ENCODE results near the gene CNGA2.

The CNGA2 gene

DNA sequence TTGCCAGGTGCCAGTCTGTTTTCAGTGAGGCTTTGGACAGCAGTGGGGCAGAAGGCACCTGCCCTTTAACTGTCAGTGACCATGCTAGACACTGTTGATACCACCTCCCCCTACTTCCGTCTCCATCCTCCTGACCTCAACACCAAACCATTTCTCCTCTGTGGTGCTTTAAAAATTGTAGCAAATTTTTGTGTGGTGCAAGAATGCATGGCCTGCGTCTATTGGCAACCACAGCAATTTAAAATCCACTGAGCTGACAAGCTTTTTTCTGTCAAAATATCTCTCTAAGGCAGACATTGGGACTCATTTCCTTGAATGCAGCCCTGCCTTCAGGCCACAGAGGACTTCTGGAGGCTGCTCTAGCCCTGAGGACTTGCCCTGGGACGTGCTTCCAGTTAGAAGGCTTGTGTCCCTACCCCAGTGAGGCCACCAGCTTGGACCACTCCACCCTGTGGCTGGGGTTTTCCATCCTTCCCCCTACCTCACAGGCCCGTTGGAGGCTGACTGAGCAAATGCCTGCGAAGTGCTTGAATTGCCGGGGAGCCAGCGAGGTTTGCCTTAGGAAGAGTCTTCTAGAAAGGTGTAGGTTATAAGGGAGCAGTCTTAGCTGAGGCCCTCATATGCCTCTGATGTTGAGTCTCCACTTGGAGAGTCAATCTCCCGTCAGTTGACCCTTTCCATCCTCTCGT, 32.4 kb upstream of the CNGA2 start:
- Histone ChIP-seq H3K4me1 (ENCODE audit: low read length) (no peaks in the 10 kb centered on the region), H3K9ac (ENCODE audit: low read length) (no peak overlapping the region), H3K36me3 (replicated peaks; ENCODE audit: insufficient read depth, low read length) (no peaks in the 10 kb centered on the region), H3K79me2 (ENCODE audit: low read length) (no peaks in the 10 kb centered on the region), H3F3A (ENCODE audit: insufficient read depth, low read length) (no peaks in the 10 kb centered on the region), H4K20me1 (ENCODE audit: insufficient read depth, low read length) (no peaks in the 10 kb centered on the region), H3K9me3 (replicated peaks; ENCODE audit: insufficient read depth, low read length) (no peaks in the 10 kb centered on the region), H3K27me3 (replicated peaks; ENCODE audit: insufficient read depth, low read length) (no peaks in the 10 kb centered on the region), H3K4me2 (ENCODE audit: low read depth, low read length) (no peak overlapping the region), H3K27ac (ENCODE audit: low read length) (no peak overlapping the region), H2AFZ (ENCODE audit: low read length) (no peak overlapping the region), H3K4me3 (ENCODE audit: low read length) (no peak overlapping the region), H3K9me2 (replicated peaks; ENCODE audit: insufficient read depth, low read length) (no peaks in the 10 kb centered on the region)
- TF ChIP-seq, protein P1, sequence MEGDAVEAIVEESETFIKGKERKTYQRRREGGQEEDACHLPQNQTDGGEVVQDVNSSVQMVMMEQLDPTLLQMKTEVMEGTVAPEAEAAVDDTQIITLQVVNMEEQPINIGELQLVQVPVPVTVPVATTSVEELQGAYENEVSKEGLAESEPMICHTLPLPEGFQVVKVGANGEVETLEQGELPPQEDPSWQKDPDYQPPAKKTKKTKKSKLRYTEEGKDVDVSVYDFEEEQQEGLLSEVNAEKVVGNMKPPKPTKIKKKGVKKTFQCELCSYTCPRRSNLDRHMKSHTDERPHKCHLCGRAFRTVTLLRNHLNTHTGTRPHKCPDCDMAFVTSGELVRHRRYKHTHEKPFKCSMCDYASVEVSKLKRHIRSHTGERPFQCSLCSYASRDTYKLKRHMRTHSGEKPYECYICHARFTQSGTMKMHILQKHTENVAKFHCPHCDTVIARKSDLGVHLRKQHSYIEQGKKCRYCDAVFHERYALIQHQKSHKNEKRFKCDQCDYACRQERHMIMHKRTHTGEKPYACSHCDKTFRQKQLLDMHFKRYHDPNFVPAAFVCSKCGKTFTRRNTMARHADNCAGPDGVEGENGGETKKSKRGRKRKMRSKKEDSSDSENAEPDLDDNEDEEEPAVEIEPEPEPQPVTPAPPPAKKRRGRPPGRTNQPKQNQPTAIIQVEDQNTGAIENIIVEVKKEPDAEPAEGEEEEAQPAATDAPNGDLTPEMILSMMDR (IDR thresholded peaks at IDR 0.05; ENCODE audit: low read length), result no peak
- TF ChIP-seq EZH2phosphoT487 (IDR thresholded peaks at IDR 0.05; ENCODE audit: low read length) (no peak), EZH2 (optimal IDR thresholded peaks at IDR 0.05; ENCODE audit: low read depth, low read length) (no peak)
- DNase-seq, result no peak

DNA sequence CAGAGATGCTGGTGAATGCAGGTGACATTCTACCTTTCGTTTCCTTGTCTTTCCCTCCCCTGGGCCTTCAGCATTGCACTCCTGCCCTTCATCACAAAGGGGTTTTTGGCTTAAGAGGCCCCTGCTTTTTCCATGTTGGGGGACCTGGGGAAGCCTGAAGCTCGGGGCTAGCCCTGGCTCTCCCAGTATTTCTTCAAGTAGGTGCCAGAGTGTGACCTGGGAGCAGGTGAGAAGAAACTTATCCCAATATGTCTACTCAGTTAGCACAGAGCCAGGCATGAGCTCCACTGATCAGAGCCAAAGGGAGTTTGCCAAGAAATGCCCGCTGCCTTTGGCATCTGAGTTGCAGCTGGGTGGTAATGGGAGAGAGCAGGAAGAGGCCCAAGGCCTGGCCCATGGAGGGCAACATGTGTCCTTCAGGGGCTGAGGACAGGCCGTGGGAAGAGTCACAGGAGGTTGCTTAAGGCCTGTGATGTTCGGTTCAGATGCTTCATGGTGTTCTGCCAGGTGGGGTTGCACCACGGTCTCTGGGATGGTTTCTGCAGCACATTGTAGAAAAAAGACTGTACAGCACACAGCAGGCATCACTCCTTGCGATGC, 31.7 kb upstream of the CNGA2 start:
- Histone ChIP-seq H3K4me1 (ENCODE audit: low read length) (no peaks in the 10 kb centered on the region), H3K27me3 (replicated peaks; ENCODE audit: insufficient read depth, low read length) (no peaks in the 10 kb centered on the region), H3F3A (ENCODE audit: insufficient read depth, low read length) (no peaks in the 10 kb centered on the region), H3K9ac (ENCODE audit: low read length) (no peak overlapping the region), H2AFZ (ENCODE audit: low read length) (no peak overlapping the region), H3K9me2 (replicated peaks; ENCODE audit: insufficient read depth, low read length) (no peaks in the 10 kb centered on the region), H3K27ac (ENCODE audit: low read length) (no peak overlapping the region), H3K9me3 (replicated peaks; ENCODE audit: insufficient read depth, low read length) (no peaks in the 10 kb centered on the region), H3K4me2 (ENCODE audit: low read depth, low read length) (no peak overlapping the region), H3K4me3 (ENCODE audit: low read length) (no peak overlapping the region), H3K36me3 (replicated peaks; ENCODE audit: insufficient read depth, low read length) (no peaks in the 10 kb centered on the region), H4K20me1 (ENCODE audit: insufficient read depth, low read length) (no peaks in the 10 kb centered on the region), H3K79me2 (ENCODE audit: low read length) (no peaks in the 10 kb centered on the region)
- TF ChIP-seq EZH2phosphoT487 (IDR thresholded peaks at IDR 0.05; ENCODE audit: low read length) (no peak), EZH2 (optimal IDR thresholded peaks at IDR 0.05; ENCODE audit: low read depth, low read length) (no peak)
- TF ChIP-seq, protein P1 (IDR thresholded peaks at IDR 0.05; ENCODE audit: low read length), result no peak
- DNase-seq, result no peak

DNA sequence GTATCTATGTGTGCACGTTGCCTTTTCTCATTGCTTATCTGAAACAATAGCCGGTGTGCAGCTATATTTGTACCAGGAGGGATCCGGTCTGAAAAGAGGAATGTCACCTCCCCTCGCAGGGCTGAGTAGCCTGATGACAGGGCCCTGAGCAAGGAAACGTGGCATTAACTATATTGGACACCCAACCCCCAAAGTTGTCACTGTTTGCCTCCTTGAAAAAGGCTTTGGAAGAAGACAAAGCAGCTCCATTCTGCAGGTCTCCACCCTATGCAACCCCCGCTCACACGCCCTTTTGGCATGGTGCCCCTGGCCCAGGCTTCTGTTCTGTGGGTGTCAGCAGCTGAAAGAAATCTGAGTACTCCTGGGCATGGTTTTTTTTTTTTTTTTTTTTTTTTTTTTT, 31.1 kb upstream of the CNGA2 start:
- no peaks in the 10 kb centered on the region for H3K9me2 ChIP-seq (replicated peaks; ENCODE audit: insufficient read depth, low read length)
- H3F3A ChIP-seq (ENCODE audit: insufficient read depth, low read length), result no peaks in the 10 kb centered on the region
- TF ChIP-seq, protein P1 (IDR thresholded peaks at IDR 0.05; ENCODE audit: low read length), result no peak
- TF ChIP-seq EZH2 (optimal IDR thresholded peaks at IDR 0.05; ENCODE audit: low read depth, low read length), result no peak
- no peak for TF ChIP-seq EZH2phosphoT487 (IDR thresholded peaks at IDR 0.05; ENCODE audit: low read length)
- H3K79me2 ChIP-seq (ENCODE audit: low read length), result no peaks in the 10 kb centered on the region
- H2AFZ ChIP-seq (ENCODE audit: low read length), result no peak overlapping the region
- no peaks in the 10 kb centered on the region for H4K20me1 ChIP-seq (ENCODE audit: insufficient read depth, low read length)
- H3K27ac ChIP-seq (ENCODE audit: low read length), result no peak overlapping the region
- DNase-seq, result no peak
- H3K4me2 ChIP-seq (ENCODE audit: low read depth, low read length), result no peak overlapping the region
- no peak overlapping the region for H3K9ac ChIP-seq (ENCODE audit: low read length)
- H3K36me3 ChIP-seq (replicated peaks; ENCODE audit: insufficient read depth, low read length), result no peaks in the 10 kb centered on the region
- no peaks in the 10 kb centered on the region for H3K27me3 ChIP-seq (replicated peaks; ENCODE audit: insufficient read depth, low read length)
- no peaks in the 10 kb centered on the region for H3K9me3 ChIP-seq (replicated peaks; ENCODE audit: insufficient read depth, low read length)
- H3K4me3 ChIP-seq (ENCODE audit: low read length), result no peak overlapping the region
- no peaks in the 10 kb centered on the region for H3K4me1 ChIP-seq (ENCODE audit: low read length)

Measured in MM.1S (cell line).